GM21526 (cell line): Measurements from ENCODE around the gene PRKN.
"Not testable (repeated sequence)": the region's sequence is repeated elsewhere in the genome, so short reads cannot be mapped to it uniquely, and the experiment has no call there.

Experiments used
- ATAC-seq: cut with Tn5 transposase; IDR thresholded peaks from one replicate; pipeline ENCODE4 v1.9.1; 2021; ENCODE audit warnings: moderate library complexity; ENCODE audit not compliant: unreplicated experiment, low FRiP score

Gene PRKN

GRCh38 chr6:161338015-161338414 is 1389.6 kb downstream of the PRKN start:
- ATAC-seq = no peak

GRCh38 chr6:161336479-161336878 is 1391.1 kb downstream of the PRKN start:
- ATAC-seq = no peak

DNA sequence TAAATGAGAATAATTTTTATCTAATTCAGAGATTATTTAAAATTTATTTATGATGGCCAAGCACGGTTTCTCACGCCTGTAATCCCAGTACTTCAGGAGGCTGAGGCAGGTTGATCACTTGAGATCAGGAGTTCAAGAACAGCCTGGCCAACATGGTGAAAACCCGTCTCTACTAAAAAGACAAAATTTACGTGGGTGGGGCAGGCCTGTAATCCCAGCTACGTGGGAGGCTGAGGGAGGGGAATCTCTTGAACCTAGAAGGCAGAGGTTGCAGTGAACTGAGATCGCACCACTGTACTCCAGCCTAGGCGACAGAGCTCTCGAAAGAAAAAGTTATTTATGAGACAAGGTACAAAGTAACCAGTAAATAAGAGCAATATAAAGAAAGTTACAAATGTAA is 1394.2 kb downstream of the PRKN start:
- no peak for ATAC-seq

DNA sequence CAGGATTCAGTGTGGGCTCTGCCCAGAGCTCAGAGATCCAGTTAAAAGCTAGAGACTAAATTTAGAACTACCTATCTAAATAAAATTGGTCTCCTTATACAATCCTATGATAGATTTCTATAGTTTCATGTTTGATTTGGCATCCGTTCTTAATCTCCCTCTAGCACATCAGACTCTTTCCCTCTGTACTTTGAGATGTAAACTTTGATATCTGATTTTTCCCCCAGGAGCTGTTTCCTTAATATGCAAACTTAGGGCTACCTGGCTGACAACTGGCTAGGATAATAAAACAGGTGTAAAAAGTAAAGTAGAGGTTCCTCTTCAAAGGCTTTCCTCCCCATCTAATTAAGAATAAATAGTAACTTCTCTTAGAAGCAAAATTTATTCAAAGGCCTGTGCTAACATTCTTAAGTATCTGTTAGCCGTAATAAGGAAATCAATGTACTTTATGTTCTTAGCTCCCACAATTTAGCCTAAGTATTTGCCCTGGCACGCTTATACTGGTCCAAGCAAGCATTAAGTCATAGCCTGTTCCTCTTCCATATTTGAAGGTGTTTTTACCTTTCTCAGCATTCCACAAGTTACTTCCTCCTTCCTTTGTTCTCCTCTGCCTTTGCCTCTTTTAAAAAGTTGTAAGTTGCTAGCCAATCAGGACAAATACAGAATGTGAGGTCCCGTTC is 1396.0 kb downstream of the PRKN start:
- not testable (repeated sequence) for ATAC-seq

- ATAC-seq = no peak
These were observed 1400.1 kb downstream of the PRKN start for GRCh38 chr6:161327360-161327953.

DNA sequence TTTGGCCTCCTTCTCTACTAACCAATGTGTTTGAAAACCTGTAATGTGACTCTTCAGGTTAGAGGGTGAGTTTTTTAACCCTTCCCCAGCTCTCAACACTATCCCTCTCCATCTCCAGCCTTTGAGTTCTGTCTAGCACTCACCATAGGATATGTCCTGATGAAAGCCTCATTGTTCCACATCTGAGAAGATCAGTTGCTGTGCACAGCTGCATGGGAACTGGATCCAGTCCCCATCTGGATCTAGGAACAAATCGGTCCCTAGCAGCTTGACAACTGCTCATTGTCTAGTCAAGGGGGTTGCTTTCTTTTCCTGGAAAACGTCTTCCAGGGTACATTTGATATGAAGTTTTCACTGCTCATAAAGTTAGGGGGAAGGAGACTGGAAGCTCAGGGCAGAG is 1408.3 kb downstream of the PRKN start:
- no peak for ATAC-seq

DNA sequence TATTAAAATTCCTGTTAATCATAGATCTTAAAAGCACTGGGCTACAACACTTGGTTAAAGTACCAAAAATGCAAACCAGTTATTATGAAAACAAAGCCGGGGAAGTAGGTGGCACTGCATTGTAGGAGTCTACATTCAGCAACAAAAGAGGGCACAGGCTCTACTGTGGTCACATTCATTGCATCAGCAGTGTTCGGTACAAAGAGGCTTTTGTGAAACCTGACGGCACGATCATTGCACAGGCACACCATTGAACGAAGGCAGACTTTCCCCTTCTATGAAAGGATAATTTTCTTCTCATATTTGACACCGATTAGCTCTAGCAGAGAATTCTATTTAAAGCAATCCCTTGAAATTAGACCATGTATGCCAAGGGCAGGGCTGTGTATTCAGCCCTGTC is 1409.1 kb downstream of the PRKN start:
- no peak for ATAC-seq

DNA sequence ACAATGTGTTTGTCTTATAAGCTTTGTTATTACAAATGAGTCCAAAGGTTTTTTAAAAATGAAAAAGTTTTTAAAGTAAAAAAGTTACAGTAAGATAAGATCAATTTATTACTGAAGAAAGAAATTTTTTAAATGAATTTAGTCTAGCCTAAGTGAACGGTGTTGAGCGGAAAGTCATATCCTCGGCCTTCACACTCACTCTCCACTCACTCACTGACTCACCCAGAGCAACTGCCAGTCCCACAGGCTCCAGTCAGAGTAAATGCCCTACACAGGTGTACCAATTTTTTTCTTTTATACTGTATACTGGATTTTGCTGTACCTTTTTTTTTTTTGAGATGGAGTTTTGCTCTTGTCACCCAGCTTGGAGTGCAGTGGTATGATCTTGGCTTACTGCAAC is 1411.0 kb downstream of the PRKN start:
- no peak for ATAC-seq

DNA sequence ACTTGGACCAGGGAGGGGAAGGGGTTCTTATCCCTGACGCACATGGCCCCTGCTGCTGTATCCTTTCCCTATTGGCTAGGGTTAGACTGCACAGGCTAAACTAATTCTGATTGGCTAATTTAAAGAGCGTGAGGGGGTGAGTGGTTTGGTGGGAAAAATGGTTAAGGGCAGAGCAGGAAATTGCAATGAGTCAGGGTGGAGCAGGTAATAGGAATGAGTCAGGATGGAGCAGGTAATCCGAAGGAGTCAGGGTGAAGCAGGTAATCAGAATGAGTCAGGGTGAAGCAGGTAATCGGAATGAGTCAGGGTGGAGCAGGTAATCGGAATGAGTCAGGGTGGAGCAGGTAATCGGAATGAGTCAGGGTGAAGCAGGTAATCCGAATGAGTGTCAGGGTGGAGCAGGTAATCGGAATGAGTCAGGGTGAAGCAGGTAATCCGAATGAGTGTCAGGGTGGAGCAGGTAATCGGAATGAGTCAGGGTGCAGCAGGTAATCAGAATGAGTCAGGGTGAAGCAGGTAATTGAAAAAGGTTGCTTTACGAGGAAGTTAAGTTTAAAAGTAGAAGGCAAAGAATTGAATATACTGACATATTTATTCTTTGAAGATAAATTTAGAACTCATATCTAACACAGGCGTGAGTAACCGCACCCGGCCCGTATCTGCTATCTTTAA is 1412.2 kb downstream of the PRKN start:
- not testable (repeated sequence) for ATAC-seq

GRCh38 chr6:161314541-161315245 is 1412.9 kb downstream of the PRKN start:
- ATAC-seq = not testable (repeated sequence)

- no peak for ATAC-seq
These were observed 1413.5 kb downstream of the PRKN start for GRCh38 chr6:161313940-161314509.

DNA sequence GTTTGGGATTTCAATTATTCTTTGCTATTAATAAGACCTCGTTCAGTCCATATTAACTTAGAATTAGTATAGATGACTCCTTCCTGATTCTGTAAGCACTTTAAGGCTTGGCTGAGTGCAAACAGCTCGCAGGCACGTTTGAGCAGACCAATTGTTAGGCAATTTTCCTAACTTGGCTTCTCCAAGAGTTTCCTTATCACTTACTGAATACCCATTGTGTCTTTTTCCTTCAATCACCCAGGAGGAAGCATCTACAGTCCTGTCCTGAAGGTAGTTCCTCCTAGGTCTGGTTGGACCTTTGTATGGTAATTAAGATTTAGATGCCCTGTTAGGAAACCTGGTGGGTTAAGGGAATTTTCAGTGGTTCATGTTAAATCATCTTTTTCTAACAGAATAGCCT is 1414.1 kb downstream of the PRKN start:
- ATAC-seq = not testable (repeated sequence)

GRCh38 chr6:161309774-161310173 is 1417.8 kb downstream of the PRKN start:
- ATAC-seq = not testable (repeated sequence)

- no peak for ATAC-seq
These were observed 1419.4 kb downstream of the PRKN start for GRCh38 chr6:161308075-161308655.

DNA sequence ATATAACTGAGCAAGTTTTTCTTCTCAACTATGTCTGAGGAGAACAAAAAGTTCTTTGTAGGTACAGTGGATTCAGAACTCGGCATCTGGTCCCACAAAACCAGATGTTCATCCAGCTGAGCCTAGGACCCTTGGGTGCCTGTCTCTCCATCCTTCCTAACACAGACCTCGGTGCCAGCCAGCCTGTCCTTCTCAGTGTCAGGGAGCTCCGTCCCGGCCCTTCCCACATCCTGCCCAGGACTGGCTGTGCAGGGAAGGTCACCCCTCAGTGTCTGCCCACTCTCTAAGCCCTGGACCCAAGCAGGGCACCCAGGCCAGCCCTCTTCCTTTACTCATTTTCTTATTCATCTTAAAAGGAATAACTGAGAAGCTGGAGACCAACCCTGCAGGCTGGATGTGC is 1421.7 kb downstream of the PRKN start:
- no peak for ATAC-seq

GRCh38 chr6:161303628-161304340 is 1423.8 kb downstream of the PRKN start:
- no peak for ATAC-seq

GRCh38 chr6:161302949-161303348 is 1424.6 kb downstream of the PRKN start:
- no peak for ATAC-seq

GRCh38 chr6:161301338-161301737 is 1426.2 kb downstream of the PRKN start:
- no peak for ATAC-seq

DNA sequence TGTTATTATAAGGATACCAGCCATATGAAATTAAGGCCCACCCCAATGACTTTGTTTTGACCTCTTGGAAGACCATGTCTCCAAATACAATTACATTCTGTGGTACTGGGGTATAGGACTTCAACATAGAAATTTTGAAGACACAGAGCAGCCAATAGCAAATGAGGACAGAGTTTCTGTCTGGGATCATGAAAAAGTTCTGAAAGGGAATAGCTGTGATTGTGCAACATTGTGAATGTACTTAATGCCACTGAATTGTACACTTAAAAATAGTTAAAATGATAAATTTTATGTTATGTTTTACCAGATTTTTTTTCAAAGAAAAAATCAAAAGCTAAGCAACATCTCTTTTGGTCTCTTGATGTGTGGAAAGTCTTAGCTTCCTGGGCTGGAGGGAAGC is 1426.7 kb downstream of the PRKN start:
- no peak for ATAC-seq

GRCh38 chr6:161299726-161300125 is 1427.8 kb downstream of the PRKN start:
- no peak for ATAC-seq
